Measurements from ENCODE around the gene TLE3.

Gene TLE3

GRCh38 chr15:69998541-69999391 is 99.0 kb downstream of the TLE3 start:
- no peak for DNase-seq

GRCh38 chr15:69997813-69998212 is 99.9 kb downstream of the TLE3 start:
- peak; percentile 72 for DNase-seq

Measured in NCI-H1092 (cell line).